A549 (cell line): ENCODE results near the gene MXI1.
"Not testable (repeated sequence)": the region's sequence is repeated elsewhere in the genome, so short reads cannot be mapped to it uniquely, and the experiment has no call there.

Experiments
- BHLHE40 ChIP-seq: IDR thresholded peaks from 2 replicates; pipeline ENCODE4 v1.6.1; 2012; ENCODE audit warnings: low read depth, low read length, inconsistent platforms
- CTCF ChIP-seq: fragments of >200 bp; sonication (Bioruptor Twin); formaldehyde crosslinking; IDR thresholded peaks from 3 replicates; pipeline ENCODE4 v1.5.1; 2016
- ESRRA ChIP-seq: fragments of 150-350 bp; IDR thresholded peaks from 2 replicates; pipeline ENCODE4 v1.6.1; 2014; ENCODE audit warnings: mild to moderate bottlenecking, low read length, borderline replicate concordance
- MAX ChIP-seq: IDR thresholded peaks from 2 replicates; pipeline ENCODE4 v1.6.1; 2012
- MAZ ChIP-seq: fragments of 150-350 bp; IDR thresholded peaks from 2 replicates; pipeline ENCODE4 v1.6.1; 2014; ENCODE audit warnings: antibody characterized with exemption, low read depth, low read length, borderline replicate concordance
- POLR2A ChIP-seq: IDR thresholded peaks from 2 replicates; pipeline ENCODE4 v1.6.1; 2012; ENCODE audit warnings: mild to moderate bottlenecking, low read length
- RCOR1 ChIP-seq: fragments of 150-350 bp; IDR thresholded peaks from 2 replicates; pipeline ENCODE4 v1.6.1; 2014; ENCODE audit warnings: antibody characterized with exemption, low read length, low read depth
- REST ChIP-seq: fragments of 200-600 bp; sonication (generic); IDR thresholded peaks from 2 replicates; pipeline ENCODE4 v1.6.1; 2016; ENCODE audit warnings: antibody characterized with exemption, mild to moderate bottlenecking, moderate library complexity
- RFX5 ChIP-seq: fragments of 450-650 bp; IDR thresholded peaks from 2 replicates; pipeline ENCODE4 v1.7.1; 2014; ENCODE audit warnings: antibody characterized with exemption, mild to moderate bottlenecking, moderate library complexity

- TF ChIP-seq CTCF, MAZ, POLR2A, REST, MAX, BHLHE40, RFX5, ESRRA, RCOR1: not testable (repeated sequence)
These were observed 123.9 kb downstream of the MXI1 start for GRCh38 chr10:110331226-110331795.
